Thymus (tissue), 11 donors: ENCODE measurements around the gene ADAMTS17. TPM values are rescaled to one million over a fixed set of nuclear protein-coding genes. Genes with fewer than 3 reads are reported as not detected.

Experiments used
- DNase-seq, 9 donors: peaks; one replicate each; pipeline ENCODE4 v3.0.0-alpha.2; 2013; ENCODE audit warnings: low spot score in 9 of 9, low read depth in 6 of 9, missing footprints in 1 of 9
- H3K27ac ChIP-seq, 2 donors: one replicate each; pipeline ENCODE4 v1.5.1; 2013; ENCODE audit warnings: control low read depth in 1 of 2, low read depth in 1 of 2, low read length in 1 of 2, mild to moderate bottlenecking in 1 of 2, moderate library complexity in 1 of 2
- H3K27me3 ChIP-seq, 2 donors: one replicate each; pipeline ENCODE4 v1.5.1; 2013; ENCODE audit warnings: low read length in 1 of 2; ENCODE audit not compliant: control insufficient read depth in 2 of 2, insufficient read depth in 1 of 2
- H3K36me3 ChIP-seq, 2 donors: one replicate each; pipeline ENCODE4 v1.5.1; 2013; ENCODE audit warnings: low read length in 1 of 2, mild to moderate bottlenecking in 1 of 2, moderate library complexity in 1 of 2; ENCODE audit not compliant: control insufficient read depth in 2 of 2, insufficient read depth in 2 of 2
- H3K4me1 ChIP-seq, 2 donors: one replicate each; pipeline ENCODE4 v1.5.1; 2013; ENCODE audit warnings: low read length in 2 of 2; ENCODE audit not compliant: control insufficient read depth in 2 of 2, insufficient read depth in 2 of 2
- H3K4me3 ChIP-seq, 2 donors: one replicate each; pipeline ENCODE4 v1.5.1; 2013; ENCODE audit warnings: low read length in 2 of 2, control low read depth in 1 of 2, mild to moderate bottlenecking in 1 of 2
- H3K9me3 ChIP-seq, 2 donors: one replicate each; pipeline ENCODE4 v1.5.1; 2013; ENCODE audit warnings: low read length in 1 of 2, mild to moderate bottlenecking in 1 of 2; ENCODE audit not compliant: control insufficient read depth in 2 of 2, insufficient read depth in 1 of 2
- WGBS: extraction: QIAGEN DNeasy Blood & Tissue Kit; methylation state at CpG from one replicate; pipeline ENCODE4 v1.1.7; 2013; 5-methylcytosine and 5-hydroxymethylcytosine counted together
- polyA plus RNA-seq: library from polyadenylated mRNA; stranded (reverse); fragments of 200-250 nt; gene quantifications from one replicate; pipeline ENCODE4 v1.2.3, GENCODE V29; 2013
- total RNA-seq: library from RNA; stranded (reverse); fragments of 120-200 nt; gene quantifications from one replicate; pipeline ENCODE4 v1.2.4, GENCODE V29; 2013
- donor health status: healthy.

ADAMTS17 gene
- total and polyA plus RNA-seq, 2 donors = 5.6 to 10.4 TPM

GRCh38 chr15:99954361-99955180, 387.2 kb downstream of the ADAMTS17 start:
- Histone ChIP-seq H3K4me1 (no peaks in the 10 kb centered on the region), H3K36me3 (no peaks in the 10 kb centered on the region), H3K9me3 (no peaks in the 10 kb centered on the region), H3K27ac (no peak overlapping the region), H3K4me3 (no peak overlapping the region), H3K27me3 (no peaks in the 10 kb centered on the region)
- whole genome bisulfite sequencing = 95% methylated on average over 11 of the region's 11 CpGs
- DNase-seq = no peak

DNA sequence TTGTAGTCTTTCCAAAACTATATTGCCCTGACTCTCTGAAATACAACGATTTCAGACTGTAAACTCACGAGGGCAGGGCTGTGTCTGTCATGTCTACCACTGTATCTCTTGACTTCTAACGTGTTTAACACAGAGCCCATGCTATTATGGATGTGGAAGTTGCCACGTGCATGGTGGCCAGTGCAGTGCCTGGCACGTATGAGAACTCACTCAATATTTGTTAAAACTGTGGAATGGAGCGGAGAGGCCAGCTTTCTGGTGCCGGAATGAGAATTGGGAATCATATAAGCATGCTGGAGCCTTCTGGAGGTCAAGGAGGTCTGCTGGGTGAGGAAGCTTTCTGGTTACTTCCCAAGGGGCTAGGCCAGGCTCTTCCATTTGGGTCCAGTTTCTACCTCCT, 387.9 kb downstream of the ADAMTS17 start:
- H3K9me3 ChIP-seq = no peaks in the 10 kb centered on the region
- H3K4me3 ChIP-seq = no peak overlapping the region
- H3K27me3 ChIP-seq = no peaks in the 10 kb centered on the region
- H3K4me1 ChIP-seq = no peaks in the 10 kb centered on the region
- no peak overlapping the region for H3K27ac ChIP-seq
- no peak for DNase-seq
- 91% methylated on average over 7 of the region's 7 CpGs for WGBS
- no peaks in the 10 kb centered on the region for H3K36me3 ChIP-seq

DNA sequence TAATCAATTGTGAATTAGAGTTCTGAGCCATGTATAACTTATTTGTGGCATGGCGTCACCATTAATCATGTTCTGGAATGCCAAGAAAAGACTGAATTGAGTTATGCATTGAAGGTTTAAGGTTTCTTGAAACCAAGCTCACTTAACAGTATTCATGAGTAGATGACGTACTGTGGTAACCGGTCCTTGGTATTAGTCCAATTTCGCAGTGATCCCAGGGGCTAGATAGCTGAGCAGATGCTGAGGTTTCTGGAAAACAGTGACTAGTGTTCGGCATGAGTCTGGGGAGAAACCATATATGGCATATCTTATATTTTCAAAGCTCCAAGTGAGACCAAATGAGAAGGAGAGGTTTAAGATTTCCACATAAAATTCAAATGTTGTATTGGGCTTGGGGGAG, 390.3 kb downstream of the ADAMTS17 start:
- H3K9me3 ChIP-seq = no peaks in the 10 kb centered on the region
- no peak for DNase-seq
- no peaks in the 10 kb centered on the region for H3K36me3 ChIP-seq
- H3K4me1 ChIP-seq = no peaks in the 10 kb centered on the region
- H3K27ac ChIP-seq = no peak overlapping the region
- no peaks in the 10 kb centered on the region for H3K27me3 ChIP-seq
- WGBS = 95% methylated on average over 5 of the region's 5 CpGs
- H3K4me3 ChIP-seq = no peak overlapping the region

DNA sequence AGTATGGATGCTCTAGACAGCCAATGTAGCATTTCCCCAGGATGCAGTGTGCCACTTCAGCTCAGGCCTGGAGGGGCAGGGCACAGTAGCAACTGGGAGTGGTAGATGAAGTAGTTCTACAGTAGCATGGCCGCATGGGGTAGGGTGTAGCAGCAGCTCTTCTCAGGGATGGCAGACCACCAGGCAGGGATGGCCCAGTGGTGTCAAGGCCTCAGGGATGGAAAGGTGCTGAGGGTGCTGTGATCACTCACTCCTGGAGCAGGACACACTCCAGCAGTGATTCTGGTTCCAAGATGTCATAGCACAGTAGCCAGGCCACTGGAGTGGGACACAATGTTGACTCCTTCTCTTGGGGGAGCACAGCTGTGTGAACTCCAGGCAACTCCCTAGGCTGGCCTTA, 397.6 kb downstream of the ADAMTS17 start:
- no peaks in the 10 kb centered on the region for H3K4me1 ChIP-seq
- H3K27ac ChIP-seq = no peak overlapping the region
- WGBS = 100% methylated on average over 1 of the region's 1 CpG
- no peak for DNase-seq
- no peaks in the 10 kb centered on the region for H3K27me3 ChIP-seq
- peaks cover 2 to 10% of the 10 kb centered on the region in 2 donors for H3K9me3 ChIP-seq
- no peaks in the 10 kb centered on the region for H3K36me3 ChIP-seq
- H3K4me3 ChIP-seq = no peak overlapping the region

GRCh38 chr15:99943466-99943865, 398.3 kb downstream of the ADAMTS17 start:
- peaks cover 2 to 10% of the 10 kb centered on the region in 2 donors for H3K9me3 ChIP-seq
- no peak overlapping the region for H3K4me3 ChIP-seq
- H3K27ac ChIP-seq = no peak overlapping the region
- H3K36me3 ChIP-seq = no peaks in the 10 kb centered on the region
- no peaks in the 10 kb centered on the region for H3K4me1 ChIP-seq
- WGBS = 97% methylated on average over 7 of the region's 7 CpGs
- no peaks in the 10 kb centered on the region for H3K27me3 ChIP-seq
- no peak for DNase-seq

- DNase-seq = no peak
- Histone ChIP-seq H3K9me3 (peaks cover 0 to 4% of the 10 kb centered on the region in 2 donors), H3K4me3 (no peak overlapping the region), H3K4me1 (peaks cover 0 to 6% of the 10 kb centered on the region in 2 donors), H3K27ac (no peak overlapping the region), H3K36me3 (no peaks in the 10 kb centered on the region), H3K27me3 (peaks cover 0 to 37% of the 10 kb centered on the region in 2 donors)
- 93% methylated on average over 13 of the region's 13 CpGs for WGBS
Observed at GRCh38 chr15:99932676-99933402, 408.9 kb downstream of the ADAMTS17 start.

GRCh38 chr15:99931703-99932603, 409.8 kb downstream of the ADAMTS17 start:
- no peak overlapping the region for H3K4me3 ChIP-seq
- WGBS = 90% methylated on average over 13 of the region's 13 CpGs
- peaks cover 0 to 4% of the 10 kb centered on the region in 2 donors for H3K9me3 ChIP-seq
- H3K36me3 ChIP-seq = no peaks in the 10 kb centered on the region
- H3K4me1 ChIP-seq = peaks cover 0 to 6% of the 10 kb centered on the region in 2 donors
- H3K27ac ChIP-seq = no peak overlapping the region
- peaks cover 0 to 37% of the 10 kb centered on the region in 2 donors for H3K27me3 ChIP-seq
- DNase-seq = no peak

DNA sequence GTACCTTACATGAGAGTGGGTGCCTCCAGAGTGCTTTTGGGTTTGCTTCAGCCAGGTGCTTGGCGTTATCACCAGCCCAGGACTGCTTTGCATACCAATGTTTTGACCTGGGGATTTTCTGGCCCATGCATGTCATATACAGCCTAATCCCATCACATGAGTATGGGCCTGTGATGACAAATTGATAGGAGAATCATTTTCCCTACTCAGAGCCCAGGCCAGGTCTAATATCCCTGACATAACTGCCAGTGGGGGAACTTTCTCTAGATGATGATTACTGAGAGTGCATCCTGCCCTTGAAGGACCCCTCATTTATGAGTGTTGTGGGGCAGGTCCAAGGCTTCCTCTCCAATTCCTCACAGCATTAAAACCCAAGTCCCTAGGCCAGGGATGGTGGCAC, 411.1 kb downstream of the ADAMTS17 start:
- no peak for DNase-seq
- 91% methylated on average over 1 of the region's 1 CpG for WGBS
- H3K4me3 ChIP-seq = no peak overlapping the region

More for the DNA sequence above, 411.1 kb downstream of the ADAMTS17 start:
- Histone ChIP-seq H3K27me3 (peaks cover 0 to 39% of the 10 kb centered on the region in 2 donors), H3K27ac (no peak overlapping the region), H3K36me3 (no peaks in the 10 kb centered on the region), H3K4me1 (peaks cover 3 to 10% of the 10 kb centered on the region in 2 donors), H3K9me3 (peaks cover 0 to 4% of the 10 kb centered on the region in 2 donors)
